GM18951 (cell line): ENCODE data around the gene HES2.
"Not testable (repeated sequence)": the region's sequence is repeated elsewhere in the genome, so short reads cannot be mapped to it uniquely, and the experiment has no call there.

ENCODE experiments used
- POLR2A ChIP-seq: IDR thresholded peaks from 4 replicates; pipeline ENCODE4 v1.6.1; 2011; ENCODE audit warnings: mild to moderate bottlenecking; ENCODE audit not compliant: insufficient read length, insufficient read depth; ENCODE audit errors: extremely low read depth
- in situ Hi-C: fragments of 300-500 bp; cut with MboI; formaldehyde crosslinking; loops from one replicate; pipeline ENCODE4 v1.12.0; 2022; ENCODE audit warnings: low sequenced_read_pairs, mixed read lengths, inconsistent platforms; ENCODE audit not compliant: unreplicated experiment

Gene HES2

DNA sequence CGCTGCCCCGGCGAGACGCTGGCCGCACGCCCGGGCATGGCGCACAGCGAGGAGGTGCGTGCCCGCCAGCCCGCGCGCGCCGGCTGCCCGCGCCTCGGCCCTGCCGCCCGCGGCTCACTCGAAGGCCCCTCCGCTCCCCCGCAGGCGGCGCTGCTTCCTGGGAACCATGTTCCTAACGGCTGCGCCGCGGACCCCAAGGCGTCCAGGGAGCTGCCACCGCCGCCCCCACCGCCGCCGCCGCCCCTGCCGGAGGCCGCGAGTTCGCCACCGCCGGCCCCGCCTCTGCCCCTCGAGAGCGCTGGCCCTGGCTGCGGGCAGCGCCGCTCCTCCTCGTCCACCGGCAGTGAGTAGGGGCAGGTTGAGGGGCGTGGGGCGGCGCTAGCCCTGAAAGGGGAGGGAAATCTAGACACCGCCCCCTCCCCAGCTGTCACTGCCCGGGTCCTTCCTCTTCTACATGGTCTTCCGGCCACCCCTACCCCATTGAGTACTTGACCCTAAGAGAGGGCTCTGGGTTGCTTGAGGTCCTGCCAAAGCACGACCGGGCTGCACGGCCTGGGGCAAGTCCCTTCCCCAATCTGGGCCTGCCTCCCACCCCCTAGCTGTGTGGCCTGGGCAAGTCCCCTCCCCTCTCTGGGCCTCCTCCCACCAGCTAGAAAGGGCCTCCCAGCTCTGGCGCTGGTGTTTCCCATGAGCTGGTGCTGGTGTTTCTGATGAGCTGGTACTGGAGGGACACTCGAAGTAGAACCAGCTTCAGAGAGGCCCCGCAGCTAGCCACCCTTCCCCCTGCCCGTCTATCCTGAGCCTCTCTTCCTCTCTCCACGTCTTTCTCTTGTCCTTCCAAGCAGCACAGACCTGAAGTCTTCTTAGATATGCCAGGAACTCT lies 29.3 kb upstream of the HES2 start:
- in situ Hi-C loops, result no loop called here

GRCh38 chr1:6447818-6448748 lies 28.4 kb upstream of the HES2 start:
- no peak for TF ChIP-seq POLR2A
- in situ Hi-C loops, result no loop called here

More for the DNA sequence above, 29.3 kb upstream of the HES2 start:
- no peak for TF ChIP-seq POLR2A

- no peak for TF ChIP-seq POLR2A
- in situ Hi-C loops, result no loop called here
Observed at GRCh38 chr1:6447016-6447817, 27.5 kb upstream of the HES2 start.

GRCh38 chr1:6446665-6447015 lies 26.9 kb upstream of the HES2 start:
- no peak for TF ChIP-seq POLR2A
- in situ Hi-C loops, result no loop called here

DNA sequence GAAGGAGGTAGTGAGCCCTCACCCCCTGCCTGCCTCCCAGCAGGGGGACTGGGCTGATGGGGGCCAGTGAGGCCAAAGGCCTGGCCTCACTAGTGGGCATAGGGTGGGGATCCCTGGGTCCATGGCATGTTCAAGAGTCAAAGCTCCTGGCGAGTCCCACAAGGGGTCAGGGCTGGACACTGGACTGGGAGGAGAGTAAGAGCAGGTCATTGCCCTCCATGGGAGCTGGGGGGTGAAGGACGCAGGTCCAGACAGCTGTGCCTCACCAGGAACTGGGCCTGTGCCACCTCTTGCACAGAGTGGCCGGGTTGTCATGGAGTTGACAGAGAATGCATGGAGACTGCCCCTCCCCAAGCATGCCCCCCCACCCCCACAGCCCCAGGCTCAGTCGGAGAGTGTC lies 26.2 kb upstream of the HES2 start:
- in situ Hi-C loops, result not testable (repeated sequence)

- TF ChIP-seq POLR2A, result no peak
- in situ Hi-C loops, result no loop called here
Observed at GRCh38 chr1:6445062-6445763, 25.5 kb upstream of the HES2 start.

DNA sequence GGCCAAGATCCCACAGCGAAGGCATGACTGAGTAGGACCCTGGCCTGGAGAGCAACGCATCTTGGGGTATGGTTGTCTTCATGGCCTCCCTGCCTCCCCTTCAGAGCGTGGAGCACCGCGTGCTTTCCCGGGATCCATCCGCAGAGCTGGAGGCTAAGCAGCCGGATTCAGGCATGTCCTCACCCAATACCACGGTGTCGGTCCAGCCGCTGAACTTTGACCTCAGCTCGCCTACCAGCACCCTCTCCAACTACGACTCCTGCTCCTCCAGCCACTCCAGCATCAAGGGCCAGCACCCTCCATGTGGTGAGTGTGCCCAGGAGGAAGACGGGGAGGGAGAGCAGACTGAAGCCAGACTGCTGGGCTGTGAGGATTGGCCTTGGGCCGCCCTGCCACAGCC lies 24.7 kb upstream of the HES2 start:
- in situ Hi-C loops, result no loop called here
- TF ChIP-seq POLR2A, result no peak

- no peak for TF ChIP-seq POLR2A
- in situ Hi-C loops, result no loop called here
Observed at GRCh38 chr1:6443339-6444115, 23.8 kb upstream of the HES2 start.

GRCh38 chr1:6441586-6441985 lies 21.9 kb upstream of the HES2 start:
- TF ChIP-seq POLR2A, result no peak
- in situ Hi-C loops, result no loop called here

DNA sequence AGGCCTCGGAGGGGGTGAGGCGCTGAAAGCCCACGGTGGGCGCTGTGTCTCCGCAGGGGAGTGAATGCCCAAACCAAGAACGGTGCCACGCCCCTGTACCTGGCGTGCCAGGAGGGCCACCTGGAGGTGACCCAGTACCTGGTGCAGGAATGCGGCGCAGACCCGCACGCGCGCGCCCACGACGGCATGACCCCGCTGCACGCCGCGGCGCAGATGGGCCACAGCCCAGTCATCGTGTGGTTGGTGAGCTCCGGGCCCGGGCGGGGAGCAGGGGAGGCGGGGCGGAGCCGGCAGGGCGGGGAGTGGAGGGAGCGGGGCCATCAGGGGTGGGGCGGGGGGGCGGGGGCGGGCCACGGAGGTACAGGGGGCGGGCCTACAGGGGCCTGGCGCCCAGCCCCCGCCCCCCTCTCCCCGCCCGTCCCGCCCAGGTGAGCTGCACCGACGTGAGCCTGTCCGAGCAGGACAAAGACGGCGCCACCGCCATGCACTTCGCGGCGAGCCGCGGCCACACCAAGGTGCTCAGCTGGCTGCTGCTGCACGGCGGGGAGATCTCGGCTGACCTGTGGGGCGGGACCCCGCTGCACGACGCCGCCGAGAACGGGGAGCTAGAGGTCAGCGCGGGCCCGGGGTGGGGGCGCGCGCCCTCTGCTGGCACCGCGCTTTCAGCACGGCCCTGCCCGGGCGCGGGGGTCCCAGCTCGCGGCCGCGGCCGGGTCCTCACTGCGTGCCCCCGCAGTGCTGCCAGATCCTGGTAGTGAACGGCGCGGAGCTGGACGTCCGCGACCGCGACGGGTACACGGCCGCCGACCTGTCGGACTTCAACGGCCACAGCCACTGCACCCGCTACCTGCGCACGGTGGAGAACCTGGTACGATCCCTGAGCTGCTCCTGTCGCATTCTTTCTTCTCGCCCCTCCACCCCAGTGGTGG lies 20.7 kb upstream of the HES2 start:
- in situ Hi-C loops, result no loop called here
- no peak for TF ChIP-seq POLR2A

- in situ Hi-C loops, result no loop called here
- TF ChIP-seq POLR2A, result no peak
Observed at GRCh38 chr1:6438047-6438525, 18.4 kb upstream of the HES2 start.

DNA sequence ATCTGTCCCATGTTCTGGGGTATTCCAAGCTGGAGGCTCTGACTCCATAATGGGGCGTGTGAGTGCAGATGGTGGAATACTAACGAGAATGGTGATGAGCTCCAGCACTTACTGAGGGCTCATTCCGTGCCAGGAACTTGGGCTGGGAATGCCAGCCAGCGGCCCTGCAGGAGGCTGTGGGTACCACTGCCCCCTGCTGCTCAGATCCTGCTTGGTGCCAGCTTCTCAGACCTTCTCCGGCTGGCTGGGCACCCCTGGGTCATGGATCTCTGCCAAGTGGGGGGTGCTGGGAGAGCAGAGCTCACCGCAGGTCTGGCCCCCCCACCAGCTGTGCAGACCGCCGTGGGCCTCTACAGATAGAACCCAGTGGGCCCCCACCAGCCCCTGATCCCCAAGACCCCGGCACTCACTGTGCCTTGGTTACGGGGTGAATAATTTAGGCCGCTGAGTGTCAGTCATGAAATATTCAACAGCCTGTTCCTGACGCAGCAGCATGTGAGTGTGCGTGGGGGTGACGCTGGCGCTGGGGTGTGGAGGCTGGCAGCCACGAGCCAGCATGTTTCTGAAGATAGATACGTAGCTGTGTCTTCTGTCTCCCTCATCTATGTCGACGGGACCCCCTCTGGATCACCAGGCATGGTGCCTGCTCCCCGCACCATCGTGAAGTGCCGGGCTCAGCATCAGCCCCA lies 17.4 kb upstream of the HES2 start:
- in situ Hi-C loops, result not testable (repeated sequence)

- in situ Hi-C loops, result not testable (repeated sequence)
Observed at GRCh38 chr1:6436277-6436676, 16.6 kb upstream of the HES2 start.
